RPMI7951 (cell line): ENCODE results near the gene RPS6KA6. TPM values are rescaled to one million over a fixed set of nuclear protein-coding genes. Genes with fewer than 3 reads are reported as not detected.

Experiments used
- DNase-seq: peaks from one replicate; pipeline ENCODE4 v3.0.0-alpha.2; 2012; ENCODE audit warnings: low read depth
- total RNA-seq: library from RNA; depleted of rRNA; stranded (reverse); fragments of >200 nt; shearing (Covaris generic); gene quantifications from 2 replicates; pipeline ENCODE4 v1.2.3, GENCODE V29; 2014; rRNA removed

Gene RPS6KA6
- total RNA-seq, result not detected in 2 replicates

- no peak for DNase-seq
Measured at GRCh38 chrX:84187533-84188319, at the start of gene RPS6KA6. Gene RPS6KA6 (minus strand): TSS chrX:84188199. CDS start chrX:84187899, 300 bp downstream.

- no peak for DNase-seq
Measured at GRCh38 chrX:84224741-84225140, 36.7 kb upstream of the RPS6KA6 start.

- DNase-seq, result no peak
Measured at GRCh38 chrX:84223261-84223660, 35.3 kb upstream of the RPS6KA6 start.

- no peak for DNase-seq
Measured at GRCh38 chrX:84221181-84221580, 33.2 kb upstream of the RPS6KA6 start.

- no peak for DNase-seq
Measured at GRCh38 chrX:84219551-84219950, 31.6 kb upstream of the RPS6KA6 start.

GRCh38 chrX:84218726-84219125 lies 30.7 kb upstream of the RPS6KA6 start:
- no peak for DNase-seq

- DNase-seq, result no peak
Measured at GRCh38 chrX:84216881-84217280, 28.9 kb upstream of the RPS6KA6 start.

GRCh38 chrX:84216406-84216805 lies 28.4 kb upstream of the RPS6KA6 start:
- no peak for DNase-seq

GRCh38 chrX:84205276-84205675 lies 17.3 kb upstream of the RPS6KA6 start:
- DNase-seq, result no peak

GRCh38 chrX:84199688-84200087 lies 11.7 kb upstream of the RPS6KA6 start:
- no peak for DNase-seq

- DNase-seq, result no peak
Measured at GRCh38 chrX:84197550-84197949, 9.6 kb upstream of the RPS6KA6 start.

GRCh38 chrX:84192006-84192405 lies 4.0 kb upstream of the RPS6KA6 start:
- no peak for DNase-seq

- no peak for DNase-seq
Measured at GRCh38 chrX:84189125-84189524, 1.1 kb upstream of the RPS6KA6 start.

- no peak for DNase-seq
Measured at GRCh38 chrX:84188320-84188834, 378 bp upstream of the RPS6KA6 start.

- no peak for DNase-seq
Measured at GRCh38 chrX:84186603-84187532, 1.1 kb downstream of the RPS6KA6 start.

GRCh38 chrX:84182516-84182915 lies 5.5 kb downstream of the RPS6KA6 start:
- DNase-seq, result no peak

- DNase-seq, result no peak
Measured at GRCh38 chrX:84175958-84176357, 12.0 kb downstream of the RPS6KA6 start.

- DNase-seq, result no peak
Measured at GRCh38 chrX:84175274-84175673, 12.7 kb downstream of the RPS6KA6 start.

GRCh38 chrX:84174348-84174747 lies 13.7 kb downstream of the RPS6KA6 start:
- no peak for DNase-seq

- DNase-seq, result no peak
Measured at GRCh38 chrX:84170931-84171330, 17.1 kb downstream of the RPS6KA6 start.

GRCh38 chrX:84168574-84168973 lies 19.4 kb downstream of the RPS6KA6 start:
- DNase-seq, result no peak

- no peak for DNase-seq
Measured at GRCh38 chrX:84168095-84168494, 19.9 kb downstream of the RPS6KA6 start.
